ENCODE results near the gene ACR.

ACR gene

GRCh38 chr22:50717709-50718351, 20.2 kb upstream of the ACR start:
- no peak for DNase-seq (ENCODE audit: low read depth)

- DNase-seq (ENCODE audit: low read depth) = no peak
Observed at GRCh38 chr22:50718352-50718709, 19.7 kb upstream of the ACR start.

- no peak for DNase-seq (ENCODE audit: low read depth)
Observed at GRCh38 chr22:50719814-50720300, 18.1 kb upstream of the ACR start.

- no peak for DNase-seq (ENCODE audit: low read depth)
Observed at GRCh38 chr22:50720301-50721256, 17.4 kb upstream of the ACR start.

DNA sequence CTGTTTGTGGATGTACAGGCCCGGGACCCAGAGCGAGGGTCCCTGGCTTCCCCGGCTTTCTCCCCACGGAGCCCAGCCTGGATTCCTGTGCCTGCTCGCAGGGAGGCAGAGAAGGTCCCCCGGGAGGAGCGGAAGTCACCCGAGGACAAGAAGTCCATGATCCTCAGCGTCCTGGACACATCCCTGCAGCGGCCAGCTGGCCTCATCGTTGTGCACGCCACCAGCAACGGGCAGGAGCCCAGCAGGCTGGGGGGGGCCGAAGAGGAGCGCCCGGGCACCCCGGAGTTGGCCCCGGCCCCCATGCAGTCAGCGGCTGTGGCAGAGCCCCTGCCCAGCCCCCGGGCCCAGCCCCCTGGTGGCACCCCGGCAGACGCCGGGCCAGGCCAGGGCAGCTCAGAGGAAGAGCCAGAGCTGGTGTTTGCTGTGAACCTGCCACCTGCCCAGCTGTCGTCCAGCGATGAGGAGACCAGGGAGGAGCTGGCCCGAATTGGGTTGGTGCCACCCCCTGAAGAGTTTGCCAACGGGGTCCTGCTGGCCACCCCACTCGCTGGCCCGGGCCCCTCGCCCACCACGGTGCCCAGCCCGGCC, 16.7 kb upstream of the ACR start:
- no peak for DNase-seq (ENCODE audit: low read depth)

DNA sequence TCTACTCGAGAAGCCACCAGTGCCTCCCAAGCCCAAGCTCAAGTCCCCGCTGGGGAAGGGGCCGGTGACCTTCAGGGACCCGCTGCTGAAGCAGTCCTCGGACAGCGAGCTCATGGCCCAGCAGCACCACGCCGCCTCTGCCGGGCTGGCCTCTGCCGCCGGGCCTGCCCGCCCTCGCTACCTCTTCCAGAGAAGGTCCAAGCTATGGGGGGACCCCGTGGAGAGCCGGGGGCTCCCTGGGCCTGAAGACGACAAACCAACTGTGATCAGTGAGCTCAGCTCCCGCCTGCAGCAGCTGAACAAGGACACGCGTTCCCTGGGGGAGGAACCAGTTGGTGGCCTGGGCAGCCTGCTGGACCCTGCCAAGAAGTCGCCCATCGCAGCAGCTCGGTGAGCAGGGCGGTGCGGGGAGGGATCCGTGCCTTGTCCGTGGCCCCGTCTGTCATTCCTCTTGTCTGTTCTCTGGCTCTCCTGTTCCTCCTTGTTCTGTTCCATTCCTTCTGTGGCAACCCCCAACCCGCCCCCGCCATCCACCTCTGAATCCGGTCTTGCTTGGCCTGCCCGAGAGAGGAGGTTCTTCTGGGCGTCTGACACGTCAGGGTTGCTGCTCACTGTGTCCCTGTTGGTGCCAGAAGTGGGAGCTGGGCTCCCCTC, 15.8 kb upstream of the ACR start:
- DNase-seq (ENCODE audit: low read depth) = no peak

GRCh38 chr22:50722716-50723428, 15.1 kb upstream of the ACR start:
- no peak for DNase-seq (ENCODE audit: low read depth)

DNA sequence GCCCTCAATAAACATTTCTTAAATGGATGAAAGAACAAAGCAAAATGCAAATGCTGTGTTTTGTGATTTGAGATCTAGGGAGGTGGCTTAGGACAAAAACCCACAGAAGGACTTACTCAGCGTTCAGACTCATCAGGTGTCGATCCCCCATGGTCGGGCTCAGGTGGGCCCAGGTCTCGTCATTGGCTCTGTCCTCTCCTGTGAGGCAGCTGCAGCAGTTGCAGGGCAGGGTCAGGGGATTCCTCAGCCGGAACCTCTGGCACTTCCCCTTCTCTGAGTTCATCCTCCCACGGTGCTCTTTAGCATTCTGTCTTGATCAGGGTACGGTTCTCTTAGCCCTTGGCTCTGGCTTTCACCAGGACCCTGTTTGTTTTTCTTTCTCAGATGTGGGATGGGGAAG, 14.0 kb upstream of the ACR start:
- no peak for DNase-seq (ENCODE audit: low read depth)

GRCh38 chr22:50724616-50725015, 13.4 kb upstream of the ACR start:
- DNase-seq (ENCODE audit: low read depth) = no peak

GRCh38 chr22:50725597-50725996, 12.4 kb upstream of the ACR start:
- no peak for DNase-seq (ENCODE audit: low read depth)

GRCh38 chr22:50726643-50727340, 11.2 kb upstream of the ACR start:
- no peak for DNase-seq (ENCODE audit: low read depth)

DNA sequence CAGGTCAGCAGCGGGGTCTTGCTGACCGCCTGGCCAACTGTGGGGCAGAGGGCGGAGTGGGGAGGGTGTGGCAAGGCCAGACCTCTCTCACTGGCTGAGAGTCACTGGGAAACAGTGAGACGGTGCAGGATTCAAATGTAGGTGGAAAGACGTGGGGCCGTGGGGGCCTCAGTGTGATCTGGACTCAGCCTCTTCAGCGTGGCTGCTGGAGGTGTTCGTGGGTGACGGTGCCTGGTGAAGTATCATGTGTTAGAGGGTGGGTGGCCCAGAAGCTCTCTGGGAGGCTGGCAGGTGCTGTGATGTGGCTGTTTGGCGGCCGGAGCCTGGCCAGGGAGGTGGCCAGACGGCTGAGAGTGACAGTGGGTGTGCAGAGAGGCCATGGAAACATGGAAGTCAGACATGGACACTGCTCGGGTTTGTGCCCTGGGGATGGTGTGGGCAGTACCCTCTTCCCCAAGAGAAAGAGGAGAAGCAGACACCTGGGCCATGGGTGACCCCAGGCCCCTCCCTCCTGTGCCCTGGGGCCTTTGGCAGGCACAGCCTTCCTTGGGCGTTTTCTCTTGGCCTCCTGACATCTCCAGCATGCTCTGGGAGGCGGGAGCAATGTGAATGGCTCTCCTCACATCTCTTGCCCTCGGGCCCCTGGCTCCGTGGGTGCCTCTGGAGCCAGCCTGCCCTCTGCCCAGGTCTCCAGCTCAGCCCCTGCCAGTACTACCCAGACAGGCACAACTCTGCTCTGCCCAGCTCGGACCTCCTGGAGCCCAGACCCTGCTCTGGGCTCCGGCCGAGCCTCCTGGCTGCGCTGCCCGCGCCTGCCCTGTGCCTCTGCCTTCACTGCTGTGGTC, 10.1 kb upstream of the ACR start:
- no peak for DNase-seq (ENCODE audit: low read depth)

DNA sequence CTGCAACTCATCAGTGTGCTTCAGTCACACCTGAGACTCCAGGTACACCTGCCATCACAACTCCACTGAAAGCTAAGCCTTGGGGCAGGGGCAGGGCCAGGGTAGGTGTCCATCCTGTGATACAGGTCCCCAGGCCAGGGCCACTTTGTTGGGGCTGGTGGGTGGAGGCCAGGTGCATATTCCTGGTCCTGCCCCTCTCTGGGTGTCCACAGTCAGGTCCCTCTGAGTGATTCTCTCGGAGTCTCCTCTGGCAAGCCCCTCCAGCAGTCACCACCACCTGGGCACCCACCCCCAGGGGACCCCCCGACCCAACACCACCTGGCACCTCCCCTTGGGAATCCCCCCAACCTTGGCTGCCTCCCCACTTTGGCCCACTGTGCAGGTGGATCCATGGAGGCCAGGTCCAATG, 9.5 kb upstream of the ACR start:
- DNase-seq (ENCODE audit: low read depth) = no peak

DNA sequence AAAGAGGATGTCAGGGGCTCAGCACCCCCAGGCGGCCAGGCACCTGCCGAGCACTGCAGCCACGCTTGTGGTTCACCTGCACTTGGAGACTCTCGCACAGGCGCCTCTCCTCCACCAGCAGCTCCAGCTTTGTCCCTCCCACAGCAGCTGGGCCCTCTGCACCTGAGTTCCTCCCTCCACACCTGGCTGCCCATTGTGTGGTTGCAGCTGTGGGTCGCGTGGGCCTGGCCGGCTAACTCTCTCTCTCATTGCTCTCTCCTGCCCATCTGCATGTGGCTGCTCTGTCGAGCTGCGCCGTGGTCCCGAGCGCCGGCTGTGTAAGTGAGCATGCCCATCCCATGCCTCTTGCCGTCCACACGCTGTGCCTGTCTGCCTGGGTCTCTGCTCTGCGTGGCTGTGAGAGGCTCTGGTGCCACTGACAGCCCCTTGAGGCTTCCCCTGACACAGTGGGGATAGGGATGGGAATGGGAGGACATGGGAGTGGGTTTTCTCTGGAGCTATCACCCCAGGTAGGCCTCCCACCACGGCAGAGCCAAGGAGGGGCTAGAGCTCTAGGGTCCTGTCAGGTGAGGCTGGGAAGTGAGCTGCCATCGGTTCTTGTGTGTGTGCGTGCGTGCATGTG, 8.5 kb upstream of the ACR start:
- DNase-seq (ENCODE audit: low read depth) = no peak

- no peak for DNase-seq (ENCODE audit: low read depth)
Observed at GRCh38 chr22:50730013-50730891, 7.8 kb upstream of the ACR start.

- DNase-seq (ENCODE audit: low read depth) = no peak
Observed at GRCh38 chr22:50730941-50731661, 6.9 kb upstream of the ACR start.

GRCh38 chr22:50731811-50732624, 6.0 kb upstream of the ACR start:
- DNase-seq (ENCODE audit: low read depth) = peak; percentile 43

Data from activated T-helper 9 cell treated with anti-CD3 and anti-CD28 coated beads, Interleukin-2, amount 50 U/mL, for 16 hours (primary cell).